Brain microvascular endothelial cell (primary cell): ENCODE measurements around the gene SHKBP1.
A peak's percentile ranks its signal among the peaks of the same experiment; 100 is the strongest.

Experiments used
- DNase-seq: peaks from one replicate; pipeline ENCODE4 v3.0.0-alpha.2; 2020
- H3K27ac ChIP-seq: fragments of 250-450 bp; sonication (Bioruptor Pico); 2 replicates; pipeline ENCODE4 v1.5.1; 2020; ENCODE audit warnings: mild to moderate bottlenecking, moderate library complexity
- H3K27me3 ChIP-seq: fragments of 250-450 bp; sonication (Bioruptor Pico); replicated peaks from 2 replicates; pipeline ENCODE4 v1.5.1; 2020; ENCODE audit warnings: mild to moderate bottlenecking
- H3K36me3 ChIP-seq: fragments of 250-450 bp; sonication (Bioruptor Pico); replicated peaks from 2 replicates; pipeline ENCODE4 v1.5.1; 2020; ENCODE audit warnings: mild to moderate bottlenecking
- H3K4me3 ChIP-seq: 2 replicates; pipeline ENCODE4 v1.5.1; 2011; ENCODE audit warnings: low read depth, mild to moderate bottlenecking, control low read depth, low read length, moderate library complexity
- in situ Hi-C: cut with HindIII; loops from 2 replicates; pipeline ENCODE4 v1.10.0; 2017; ENCODE audit warnings: low sequenced_read_pairs, low pct_ligation_motif_present
- TF ChIP-seq, protein P1 (sequence below): IDR thresholded peaks from 2 replicates; pipeline ENCODE4 v1.5.1; 2011; ENCODE audit warnings: low read depth, mild to moderate bottlenecking, moderate library complexity, low read length, control low read depth, inconsistent platforms; ENCODE audit errors: missing control alignments

The SHKBP1 gene

DNA sequence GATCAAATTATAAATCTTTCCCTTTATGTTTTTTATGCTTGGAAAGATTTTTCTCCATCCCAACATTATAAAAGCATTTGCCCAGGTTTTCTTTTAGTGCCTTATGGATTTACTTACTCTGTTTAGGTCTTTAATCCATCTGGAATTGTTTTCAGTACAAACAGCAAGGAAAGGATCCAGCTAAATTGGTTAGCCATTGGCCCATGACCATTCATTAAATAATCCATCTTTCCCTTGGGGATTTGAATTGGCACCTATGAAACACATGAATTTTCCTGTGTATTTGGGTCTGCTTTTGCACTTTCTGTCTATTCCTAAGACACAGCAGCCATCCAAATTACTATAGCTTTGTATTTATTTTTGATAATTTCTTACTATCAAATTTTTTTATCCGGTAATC, 28.8 kb upstream of the SHKBP1 start:
- no peak for DNase-seq
- TF ChIP-seq, protein P1, sequence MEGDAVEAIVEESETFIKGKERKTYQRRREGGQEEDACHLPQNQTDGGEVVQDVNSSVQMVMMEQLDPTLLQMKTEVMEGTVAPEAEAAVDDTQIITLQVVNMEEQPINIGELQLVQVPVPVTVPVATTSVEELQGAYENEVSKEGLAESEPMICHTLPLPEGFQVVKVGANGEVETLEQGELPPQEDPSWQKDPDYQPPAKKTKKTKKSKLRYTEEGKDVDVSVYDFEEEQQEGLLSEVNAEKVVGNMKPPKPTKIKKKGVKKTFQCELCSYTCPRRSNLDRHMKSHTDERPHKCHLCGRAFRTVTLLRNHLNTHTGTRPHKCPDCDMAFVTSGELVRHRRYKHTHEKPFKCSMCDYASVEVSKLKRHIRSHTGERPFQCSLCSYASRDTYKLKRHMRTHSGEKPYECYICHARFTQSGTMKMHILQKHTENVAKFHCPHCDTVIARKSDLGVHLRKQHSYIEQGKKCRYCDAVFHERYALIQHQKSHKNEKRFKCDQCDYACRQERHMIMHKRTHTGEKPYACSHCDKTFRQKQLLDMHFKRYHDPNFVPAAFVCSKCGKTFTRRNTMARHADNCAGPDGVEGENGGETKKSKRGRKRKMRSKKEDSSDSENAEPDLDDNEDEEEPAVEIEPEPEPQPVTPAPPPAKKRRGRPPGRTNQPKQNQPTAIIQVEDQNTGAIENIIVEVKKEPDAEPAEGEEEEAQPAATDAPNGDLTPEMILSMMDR, result no peak
- H3K36me3 ChIP-seq, result no peaks in the 10 kb centered on the region
- no peak overlapping the region for H3K27ac ChIP-seq
- no peak overlapping the region for H3K4me3 ChIP-seq
- in situ Hi-C loops, result no loop called here
- peaks cover 9% of the 10 kb centered on the region for H3K27me3 ChIP-seq

DNA sequence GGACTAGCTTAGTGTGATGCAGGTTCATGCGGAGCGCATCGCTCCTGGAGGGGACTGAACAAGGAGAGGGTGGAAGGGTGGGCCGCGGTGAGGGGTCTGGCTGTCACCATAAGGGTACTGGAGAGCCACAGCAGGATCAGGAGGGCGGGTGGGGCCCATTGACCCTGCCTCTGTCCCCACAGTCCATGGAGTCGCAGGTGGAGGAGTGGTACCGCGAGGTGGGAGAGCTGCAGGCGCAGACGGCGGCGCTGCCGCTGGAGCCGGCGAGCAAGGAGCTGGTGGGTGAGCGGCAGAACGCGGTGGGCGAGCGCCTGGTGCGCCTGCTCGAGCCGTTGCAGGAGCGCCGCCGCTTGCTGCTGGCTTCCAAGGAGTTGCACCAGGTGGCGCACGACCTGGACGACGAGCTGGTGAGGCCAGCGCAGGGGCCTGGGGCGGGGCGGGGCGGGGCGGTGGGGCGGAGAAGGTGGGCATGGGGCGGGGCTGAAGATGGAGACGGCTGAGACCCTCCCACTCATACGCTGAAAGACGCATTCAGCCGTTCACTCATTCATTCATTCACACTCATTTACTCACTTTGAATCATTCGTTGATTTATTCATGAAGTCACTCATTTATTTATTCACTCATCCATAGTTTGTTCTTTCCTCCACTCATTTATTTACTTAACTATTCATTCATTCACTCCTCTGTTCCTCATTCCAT, 27.5 kb upstream of the SHKBP1 start:
- Histone ChIP-seq H3K27ac (no peak overlapping the region), H3K27me3 (peaks cover 20% of the 10 kb centered on the region), H3K4me3 (no peak overlapping the region), H3K36me3 (no peaks in the 10 kb centered on the region)
- peak; percentile 14 for DNase-seq
- in situ Hi-C loops, result no loop called here
- TF ChIP-seq, protein P1, result peak; percentile 62

DNA sequence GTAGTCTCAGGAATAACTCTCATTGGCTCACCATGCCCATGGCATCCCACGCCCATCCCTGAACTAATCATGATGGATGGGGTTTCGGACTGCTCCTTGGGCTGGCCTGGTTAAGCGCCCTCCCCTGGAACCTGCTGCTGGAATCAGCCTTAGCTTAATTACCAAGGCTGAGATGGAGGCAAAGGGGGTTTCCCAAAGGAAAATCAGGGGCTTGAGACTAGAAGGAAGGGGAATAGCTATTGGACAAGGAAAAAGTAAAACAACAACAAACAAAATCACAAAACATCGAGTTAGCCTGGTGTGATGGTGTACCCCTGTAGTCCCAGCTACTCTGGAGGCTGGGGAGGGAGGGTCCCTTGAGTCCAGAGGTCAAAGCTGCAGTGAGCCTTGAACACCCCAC, 25.7 kb upstream of the SHKBP1 start:
- in situ Hi-C loops, result no loop called here
- DNase-seq, result no peak
- H3K4me3 ChIP-seq, result no peak overlapping the region
- H3K27me3 ChIP-seq, result peaks cover 32% of the 10 kb centered on the region
- TF ChIP-seq, protein P1, result no peak
- H3K27ac ChIP-seq, result no peak overlapping the region
- H3K36me3 ChIP-seq, result no peaks in the 10 kb centered on the region

DNA sequence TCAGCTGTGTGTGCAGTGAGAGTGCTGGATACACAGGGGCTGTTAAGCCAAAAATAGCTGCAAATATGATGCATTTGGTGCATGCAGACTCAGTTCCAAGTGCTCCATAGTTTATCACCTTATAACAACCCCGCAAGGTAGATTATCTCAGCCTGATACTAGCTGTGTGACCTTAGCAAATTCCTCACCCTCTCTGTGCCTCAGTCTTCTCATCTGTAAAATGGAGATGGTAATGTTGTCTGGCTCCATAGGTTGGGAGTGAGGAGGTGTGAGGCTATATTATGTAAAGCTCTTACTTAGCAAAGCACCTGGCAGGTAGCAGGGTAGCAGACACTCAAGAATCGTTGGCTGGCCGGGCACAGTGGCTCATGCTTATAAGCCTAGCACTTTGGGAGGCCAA, 23.8 kb upstream of the SHKBP1 start:
- peaks cover 34% of the 10 kb centered on the region for H3K27me3 ChIP-seq
- no peaks in the 10 kb centered on the region for H3K36me3 ChIP-seq
- in situ Hi-C loops, result no loop called here
- no peak overlapping the region for H3K27ac ChIP-seq
- H3K4me3 ChIP-seq, result no peak overlapping the region
- TF ChIP-seq, protein P1, result no peak
- no peak for DNase-seq

DNA sequence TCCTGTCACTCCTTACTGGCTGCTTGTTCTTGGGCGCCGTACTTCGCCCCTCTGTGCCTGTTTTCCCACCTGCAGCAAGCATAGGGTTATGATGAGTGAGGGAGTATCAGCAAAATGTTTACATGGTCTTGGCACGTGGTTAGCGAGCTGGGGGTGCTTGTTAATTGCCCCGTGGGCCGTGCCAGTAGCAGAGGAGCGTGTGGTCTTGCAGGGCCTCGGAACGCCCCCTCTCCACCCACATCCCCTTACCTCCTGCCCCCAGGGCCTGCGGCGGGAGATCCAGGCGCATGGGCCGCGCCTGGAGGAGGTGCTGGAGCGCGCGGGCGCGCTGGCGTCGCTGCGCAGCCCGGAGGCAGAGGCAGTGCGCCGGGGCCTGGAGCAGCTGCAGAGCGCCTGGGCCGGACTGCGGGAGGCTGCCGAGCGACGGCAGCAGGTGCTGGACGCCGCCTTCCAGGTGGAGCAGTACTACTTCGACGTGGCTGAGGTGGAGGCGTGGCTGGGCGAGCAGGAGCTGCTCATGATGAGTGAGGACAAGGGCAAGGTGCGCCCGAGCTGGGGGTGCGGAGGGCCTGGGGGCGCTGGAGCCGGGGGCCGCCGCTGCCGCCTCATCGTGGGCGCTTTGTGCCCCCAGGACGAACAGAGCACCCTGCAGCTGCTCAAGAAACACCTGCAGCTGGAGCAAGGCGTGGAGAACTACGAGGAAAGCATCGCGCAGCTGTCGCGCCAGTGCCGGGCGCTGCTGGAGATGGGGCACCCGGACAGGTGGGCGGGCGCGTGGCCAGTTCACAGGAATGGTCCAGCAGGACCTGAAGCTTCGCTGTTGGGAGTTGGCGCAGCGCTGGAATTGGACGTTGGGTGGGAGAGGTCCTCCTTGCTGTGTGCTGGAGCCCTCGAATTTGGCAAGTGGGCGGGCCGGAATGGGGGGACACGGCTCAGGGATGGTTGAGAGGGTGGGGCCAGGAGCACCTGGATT, 22.5 kb upstream of the SHKBP1 start:
- in situ Hi-C loops, result no loop called here
- Histone ChIP-seq H3K4me3 (no peak overlapping the region), H3K27ac (no peak overlapping the region), H3K27me3 (peaks cover 30% of the 10 kb centered on the region), H3K36me3 (no peaks in the 10 kb centered on the region)
- TF ChIP-seq, protein P1, result no peak
- no peak for DNase-seq
